GM15510 (cell line): ENCODE results near the gene FSD1L.

Experiments
- POLR2A ChIP-seq: IDR thresholded peaks from 3 replicates; pipeline ENCODE4 v1.6.1; 2011; ENCODE audit warnings: borderline replicate concordance; ENCODE audit not compliant: insufficient read length; ENCODE audit errors: extremely low read depth

FSD1L gene

GRCh38 chr9:105447814-105448812, at the start of gene FSD1L:
FSD1L (plus strand) TSS chr9:105448034; CDS start chr9:105448221, 187 bp downstream.
- peak; percentile 60 for TF ChIP-seq POLR2A

GRCh38 chr9:105399117-105399516, 48.7 kb upstream of the FSD1L start:
- no peak for TF ChIP-seq POLR2A

DNA sequence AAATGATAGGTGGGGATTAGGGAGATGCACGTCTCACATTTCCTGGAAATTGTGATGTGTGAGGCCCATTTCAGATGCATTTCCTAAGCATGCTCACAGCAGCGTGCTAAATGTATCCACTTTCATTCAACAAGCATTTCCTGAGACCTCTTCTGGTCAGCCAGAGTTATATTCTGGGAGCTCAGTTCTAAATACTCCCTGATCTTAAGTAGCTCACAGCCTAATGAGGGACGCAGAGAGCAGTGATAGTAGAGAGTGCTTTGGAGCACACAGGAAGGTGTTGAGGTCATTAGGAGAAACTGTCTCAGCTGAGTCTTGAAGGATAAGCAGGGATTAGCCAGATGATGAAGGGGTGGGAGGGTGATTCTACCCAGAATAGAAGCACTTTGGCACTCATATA, 46.2 kb upstream of the FSD1L start:
- TF ChIP-seq POLR2A = no peak

GRCh38 chr9:105403552-105404248, 44.1 kb upstream of the FSD1L start:
- TF ChIP-seq POLR2A = no peak

GRCh38 chr9:105405514-105406131, 42.2 kb upstream of the FSD1L start:
- no peak for TF ChIP-seq POLR2A

GRCh38 chr9:105406369-105406768, 41.5 kb upstream of the FSD1L start:
- no peak for TF ChIP-seq POLR2A

DNA sequence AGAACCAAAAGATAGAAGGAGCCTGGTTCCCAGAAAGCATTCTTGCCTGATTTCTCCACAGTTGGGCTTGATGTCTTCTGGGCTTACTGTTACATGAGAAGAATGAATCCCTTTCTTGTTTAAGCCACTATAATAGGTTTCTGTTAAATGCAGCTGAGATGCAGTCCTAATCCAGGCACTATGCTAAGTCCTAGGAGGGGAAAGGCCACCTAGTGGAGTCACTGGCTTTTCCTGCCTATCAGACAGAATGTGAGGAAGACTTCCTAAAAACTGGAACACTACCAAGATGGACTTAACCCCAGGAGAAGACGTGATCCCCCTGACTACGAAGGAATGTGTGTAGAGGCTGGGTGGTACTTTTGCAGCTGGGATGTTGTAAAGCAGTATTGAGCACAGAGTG, 34.3 kb upstream of the FSD1L start:
- TF ChIP-seq POLR2A = no peak

GRCh38 chr9:105414947-105415661, 32.7 kb upstream of the FSD1L start:
- no peak for TF ChIP-seq POLR2A

DNA sequence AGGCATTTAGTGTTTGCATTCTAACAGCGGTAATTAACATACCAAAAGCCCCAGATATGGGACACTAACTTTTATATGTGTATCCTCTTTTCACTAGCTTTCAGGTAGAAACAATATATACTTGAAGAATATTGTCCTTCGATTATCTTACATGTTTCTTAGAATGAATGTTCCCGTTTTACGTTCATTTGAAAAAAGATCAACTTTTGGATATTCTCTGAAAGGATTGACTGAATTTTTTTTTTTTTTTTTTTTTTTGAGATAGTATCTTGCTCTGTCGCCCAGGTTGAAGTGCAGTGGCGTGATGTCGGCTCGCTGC, 32.2 kb upstream of the FSD1L start:
- TF ChIP-seq POLR2A = no peak

- no peak for TF ChIP-seq POLR2A
These were observed 31.0 kb upstream of the FSD1L start for GRCh38 chr9:105416840-105417239.

DNA sequence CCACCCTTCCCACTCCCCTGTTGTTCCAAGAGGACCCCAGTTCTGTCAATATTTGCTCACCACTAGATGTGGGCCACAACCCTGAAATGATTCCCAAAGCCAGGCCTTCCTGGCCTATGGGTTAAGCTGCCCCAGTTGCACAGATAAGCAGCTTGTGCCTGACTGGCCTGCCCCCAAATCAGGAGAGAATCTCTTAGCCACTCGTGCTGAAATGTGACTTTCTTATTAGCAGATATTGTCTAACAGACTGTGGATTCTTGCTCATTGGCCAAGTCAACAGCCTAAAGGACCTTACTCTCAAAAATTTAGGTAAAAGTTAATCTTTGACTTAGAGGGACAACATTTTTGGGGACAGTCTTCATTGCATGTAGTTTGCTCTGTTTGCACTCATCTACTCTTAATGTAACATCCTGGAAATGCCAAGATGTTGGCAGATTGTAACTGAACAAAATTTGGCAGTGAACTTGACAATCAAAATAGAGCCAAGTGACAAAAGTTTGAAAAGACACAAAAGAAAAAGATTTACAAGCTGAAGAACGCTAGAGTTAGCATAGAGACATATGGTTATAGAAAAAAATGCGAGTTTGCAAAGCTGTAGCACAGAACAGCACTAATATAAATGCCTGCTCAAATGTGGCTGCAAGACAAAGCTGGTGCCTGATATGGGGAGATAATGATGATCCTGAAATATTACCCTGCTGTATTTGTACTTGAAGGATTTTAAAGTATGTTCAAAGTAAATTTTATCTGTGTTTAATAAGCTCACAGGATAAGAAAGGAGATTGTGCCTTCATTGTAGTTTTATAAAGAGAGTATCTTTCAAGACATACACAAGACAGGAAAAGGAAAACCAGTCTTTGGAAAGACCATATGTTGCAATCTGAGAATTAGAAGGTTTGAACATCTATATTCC, 29.0 kb upstream of the FSD1L start:
- TF ChIP-seq POLR2A = no peak

- TF ChIP-seq POLR2A = no peak
These were observed 27.8 kb upstream of the FSD1L start for GRCh38 chr9:105419816-105420597.

DNA sequence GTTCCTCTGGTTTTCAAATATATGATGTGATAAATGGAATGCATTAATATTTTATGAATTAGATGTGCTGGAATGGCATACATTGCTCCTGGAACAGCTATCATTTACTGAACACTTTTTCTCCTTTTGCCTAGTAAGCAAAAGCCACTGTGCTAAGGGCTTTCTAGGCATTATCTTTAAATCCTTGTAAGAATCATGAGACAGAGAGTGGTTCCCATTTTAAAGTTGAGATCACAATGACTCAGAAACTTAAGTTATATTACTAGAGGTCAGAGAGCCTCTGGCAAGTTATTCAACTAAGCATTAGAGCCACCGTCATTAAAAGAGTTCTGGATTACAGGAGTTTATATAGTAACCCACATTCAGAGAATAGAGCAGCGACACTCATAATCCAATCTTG, 26.7 kb upstream of the FSD1L start:
- no peak for TF ChIP-seq POLR2A
